Hepatocyte (in vitro differentiated cells): ENCODE measurements around the gene JAML.

Experiments
- CTCF ChIP-seq: fragments of 200-600 bp; sonication (generic); IDR thresholded peaks from 2 replicates; pipeline ENCODE4 v1.5.1; 2016; ENCODE audit warnings: antibody characterized with exemption, mild to moderate bottlenecking; ENCODE audit not compliant: poor library complexity
- EZH2 ChIP-seq: fragments of 200-600 bp; sonication (generic); IDR thresholded peaks from 2 replicates; pipeline ENCODE4 v1.6.1; 2016; ENCODE audit warnings: antibody characterized with exemption, mild to moderate bottlenecking, borderline replicate concordance

GRCh38 chr11:118223570-118223969 lies 1.2 kb downstream of the JAML start:
- TF ChIP-seq CTCF = no peak
- TF ChIP-seq EZH2 = no peak
